Measurements from ENCODE around the gene ARGLU1.
A peak's percentile ranks its signal among the peaks of the same experiment; 100 is the strongest.

ARGLU1 gene

DNA sequence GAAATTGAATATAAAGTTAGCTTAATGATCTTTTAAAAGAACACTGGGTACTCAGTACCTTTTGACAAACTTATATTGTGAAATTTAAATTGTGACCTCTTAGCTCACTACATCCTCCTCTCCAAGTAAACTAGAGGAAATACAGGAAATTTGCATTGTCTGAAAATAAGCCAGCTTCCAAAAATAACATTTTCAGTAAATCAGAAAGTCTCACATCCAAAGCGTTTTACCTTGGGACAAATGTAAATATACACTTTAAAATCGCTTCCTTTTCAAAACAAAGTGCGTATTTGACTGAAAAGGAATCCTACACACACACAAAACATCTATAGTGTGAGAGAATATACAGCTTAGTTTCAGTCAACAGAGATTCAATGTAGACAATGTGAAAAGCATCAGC is 30.4 kb downstream of the ARGLU1 start:
- DNase-seq = no peak

DNA sequence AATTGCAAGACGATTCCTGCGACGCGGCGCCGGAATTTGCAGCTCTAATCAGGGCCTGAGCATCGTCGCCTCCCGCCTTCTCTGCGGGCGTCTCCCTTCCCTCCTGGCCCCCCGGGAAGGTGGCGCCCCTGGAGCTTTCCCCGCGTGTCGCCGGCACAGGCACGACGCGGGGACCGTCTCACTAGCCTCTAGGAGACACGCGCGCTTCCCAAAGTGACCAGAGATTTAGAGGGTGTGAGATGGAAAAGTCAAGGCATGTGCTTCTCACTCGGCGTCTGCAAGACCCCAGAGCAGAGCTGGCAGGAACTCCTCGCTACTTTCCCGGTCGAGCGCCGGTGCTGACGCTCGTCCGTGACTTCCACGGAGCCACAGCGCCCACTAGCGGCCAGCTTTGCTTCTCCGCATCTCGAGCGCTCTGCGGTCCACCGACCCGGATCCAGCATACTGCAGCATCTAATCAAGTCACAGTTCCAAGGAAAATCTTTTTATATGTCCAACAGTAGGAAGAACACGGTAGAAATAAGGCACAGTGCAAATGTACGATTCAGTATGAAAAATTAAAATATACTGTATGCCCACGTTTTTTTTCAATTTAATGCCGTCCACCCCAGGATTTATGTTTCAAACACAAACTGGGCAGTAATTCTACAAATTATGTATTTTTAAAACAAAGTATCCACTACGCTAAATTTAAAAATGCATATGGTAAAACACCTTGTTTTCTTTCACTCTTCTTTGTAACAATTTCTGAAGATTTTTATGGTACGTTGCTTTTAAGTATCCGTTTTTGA is 31.5 kb downstream of the ARGLU1 start:
- peak; percentile 76 for DNase-seq

DNA sequence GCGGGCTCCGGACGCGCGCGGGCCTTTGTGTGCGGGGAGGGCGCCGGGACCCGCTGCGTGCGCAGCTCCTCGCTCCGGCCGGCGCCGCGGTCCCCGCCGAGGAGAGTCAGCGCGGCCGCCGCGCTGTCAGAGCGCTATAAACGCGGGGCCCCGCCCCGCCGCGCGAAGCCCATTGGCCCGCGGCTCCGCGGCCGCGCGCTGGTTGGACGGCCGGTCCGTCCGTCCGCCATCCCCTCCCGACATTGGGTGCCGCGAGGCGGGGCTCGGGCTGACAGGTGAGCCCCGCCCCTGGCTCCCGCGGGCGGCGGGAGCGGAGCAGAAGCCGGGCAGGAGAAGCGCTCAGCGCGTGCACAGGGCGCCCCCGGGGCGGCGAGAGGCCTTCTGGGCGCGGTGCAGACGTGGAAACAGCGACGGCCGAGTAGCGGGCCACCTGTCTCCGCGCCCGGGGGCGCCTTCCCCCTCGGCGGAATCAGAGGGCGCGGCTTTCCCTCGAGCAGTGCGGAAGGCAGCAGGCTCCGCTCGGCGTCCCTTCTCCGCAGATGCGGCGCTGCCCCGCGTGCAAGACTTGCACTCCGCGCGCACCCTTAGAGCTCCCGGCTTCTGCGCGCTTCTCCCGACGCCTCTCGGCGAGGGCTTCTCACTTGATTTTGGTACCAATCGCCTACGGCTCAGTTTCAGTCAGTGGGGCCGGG is 32.2 kb downstream of the ARGLU1 start, which contains the start of gene EFNB2:
Gene EFNB2 (minus strand): TSS at position 111 of the 692 bp plus-strand sequence. CDS start 698 bp downstream, outside the sequence.
- peak; percentile 88 for DNase-seq

DNA sequence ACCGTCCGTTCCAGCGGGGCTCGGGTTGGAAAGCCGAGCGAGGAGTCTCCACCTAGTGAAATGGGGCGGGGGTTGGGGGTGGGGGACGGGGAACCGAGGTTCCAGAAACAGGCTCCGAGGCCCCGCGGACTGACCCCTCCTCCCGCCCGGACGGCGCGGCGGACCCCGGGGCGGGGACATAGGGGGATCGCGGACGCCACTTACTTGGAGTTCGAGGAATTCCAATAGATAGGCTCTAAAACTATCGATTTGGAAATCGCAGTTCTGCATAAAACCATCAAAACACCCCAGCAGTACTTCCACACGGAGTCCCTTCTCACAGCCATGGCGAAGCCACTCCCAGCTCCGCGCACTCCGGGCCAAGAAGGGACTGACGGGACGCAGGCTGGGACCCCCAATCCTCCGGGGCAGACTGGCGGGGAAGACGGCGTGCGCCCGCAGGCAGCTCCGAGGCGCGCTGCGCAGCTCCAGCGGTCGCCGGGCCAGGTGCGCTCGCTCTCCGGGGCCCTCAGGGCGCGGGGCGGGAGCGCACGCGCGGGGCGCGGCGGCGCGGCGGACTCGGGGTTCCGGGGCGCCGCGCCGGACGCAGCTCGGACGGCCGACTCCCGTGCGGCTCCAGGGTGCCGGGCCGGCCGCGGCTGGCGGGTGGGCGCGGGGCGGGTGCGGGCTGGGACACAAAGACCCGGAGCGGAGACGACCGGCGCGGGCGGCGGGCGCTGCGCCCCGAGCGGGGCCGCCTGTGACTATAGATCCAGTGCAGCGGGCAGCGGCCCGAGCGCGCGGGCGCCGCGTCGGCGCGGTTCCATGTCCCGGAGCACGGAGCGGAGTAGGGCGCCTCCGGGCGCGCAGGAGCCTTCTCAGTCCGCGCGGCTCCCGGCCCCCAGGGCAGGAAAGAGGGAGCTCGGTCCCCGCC is 33.0 kb downstream of the ARGLU1 start:
- no peak for DNase-seq

DNA sequence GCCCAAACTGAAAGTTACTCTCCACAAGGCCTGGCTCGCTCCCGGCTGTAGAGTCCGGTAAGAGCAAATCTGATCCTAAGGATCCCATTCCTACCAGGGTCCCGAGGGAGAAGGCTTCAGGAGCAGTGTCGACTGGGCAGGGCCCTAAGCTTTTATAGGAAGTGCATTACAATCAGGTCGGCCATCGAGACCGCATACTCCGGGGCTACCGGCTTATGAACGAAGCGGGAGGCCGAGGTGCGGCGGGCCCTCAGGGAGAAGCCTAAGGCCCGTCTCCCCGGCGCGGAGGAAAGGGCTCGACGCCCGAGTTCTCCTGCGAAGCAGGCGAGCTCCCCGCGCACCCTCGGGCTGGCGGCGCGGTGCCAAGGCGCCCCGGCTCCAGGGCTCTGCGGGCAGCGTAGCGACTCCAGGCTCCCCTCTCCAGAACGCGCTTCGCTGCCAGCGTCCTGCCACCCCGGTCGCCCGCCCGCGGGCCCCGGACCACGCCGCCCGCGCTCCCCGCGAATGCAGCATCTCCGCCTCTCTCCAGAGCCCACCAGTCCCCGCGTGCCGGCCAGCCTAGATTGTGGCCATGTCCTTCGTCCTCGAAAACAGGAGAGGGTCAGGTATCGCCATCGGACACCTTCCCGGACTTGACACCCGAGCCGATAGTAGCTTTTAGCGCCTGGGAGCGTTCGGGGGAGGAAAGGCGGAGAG is 33.8 kb downstream of the ARGLU1 start:
- DNase-seq = no peak

DNA sequence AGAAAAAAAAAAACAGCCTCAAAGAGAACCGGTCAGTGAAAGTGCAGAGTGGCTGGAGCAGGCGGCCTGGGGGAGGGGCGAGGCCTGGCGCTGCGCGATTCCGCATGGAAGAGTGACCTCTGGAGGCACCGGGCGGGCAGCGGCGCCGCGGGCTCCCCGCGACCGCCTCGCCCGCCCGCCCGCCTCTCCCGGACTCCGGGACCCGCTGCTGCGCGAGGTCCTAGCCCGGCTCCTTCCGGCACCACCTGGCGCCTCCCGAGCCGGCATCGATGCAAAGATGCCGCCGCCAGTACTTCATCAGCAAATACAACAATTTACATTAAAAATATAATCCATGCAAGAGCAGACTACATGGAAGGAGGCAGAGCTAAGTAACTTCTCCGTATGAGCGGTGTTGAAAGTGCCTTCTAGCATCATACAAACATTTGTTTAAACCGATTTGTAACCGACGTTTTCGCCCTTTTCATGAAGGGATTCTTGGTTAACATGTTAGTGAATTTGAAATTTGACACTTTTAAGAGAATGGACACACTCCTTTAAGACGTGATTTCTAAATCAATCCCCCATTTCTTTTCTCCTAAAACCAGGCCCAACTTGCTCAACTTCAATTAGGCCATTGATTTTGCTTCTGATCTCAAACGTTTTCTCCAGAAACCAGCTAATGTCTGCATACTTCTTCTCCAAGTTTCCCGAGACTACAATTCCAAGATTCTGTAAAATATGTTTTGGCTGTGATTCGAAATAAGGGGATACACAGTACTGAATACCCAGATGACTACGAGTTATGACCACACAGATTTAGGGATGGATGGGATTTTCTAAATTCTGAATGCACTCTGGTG is 34.6 kb downstream of the ARGLU1 start:
- DNase-seq = no peak

DNA sequence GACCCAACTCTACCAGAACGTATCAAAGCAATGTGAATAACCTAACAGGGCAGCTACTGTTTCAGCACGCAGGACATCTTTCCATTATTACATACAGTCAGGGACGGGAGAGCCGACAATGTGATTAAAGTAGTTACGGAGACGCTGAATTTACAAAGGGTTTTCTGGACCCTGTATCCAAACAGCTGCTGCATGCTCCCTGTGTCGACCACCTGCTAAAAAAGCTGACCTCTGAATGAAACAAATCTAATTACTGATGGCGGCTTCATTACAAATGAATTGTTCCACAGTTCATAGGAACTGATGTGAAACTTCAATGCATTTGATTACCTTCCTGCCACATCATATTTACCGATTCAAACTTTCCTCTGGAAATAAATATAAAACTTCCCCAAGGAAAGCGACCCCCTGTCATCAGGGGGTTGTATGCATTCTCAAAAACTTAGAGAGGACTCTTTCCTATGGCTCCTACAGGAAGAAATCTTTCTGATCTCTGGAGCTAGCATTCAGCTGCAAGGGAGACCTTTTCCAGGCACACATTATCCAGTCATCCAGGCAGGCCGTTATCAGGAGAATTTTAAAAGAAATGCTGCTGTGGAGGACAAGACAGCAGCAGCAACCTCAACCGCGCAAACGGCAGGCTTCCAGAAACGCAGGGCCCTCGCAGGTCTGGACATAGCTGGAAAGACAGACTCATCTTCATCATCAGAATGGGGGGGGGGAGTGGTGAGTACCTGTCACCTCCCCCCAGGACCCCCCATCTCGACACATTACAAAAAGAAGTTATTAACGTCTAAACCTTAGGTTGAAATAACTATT is 35.6 kb downstream of the ARGLU1 start:
- DNase-seq = no peak

DNA sequence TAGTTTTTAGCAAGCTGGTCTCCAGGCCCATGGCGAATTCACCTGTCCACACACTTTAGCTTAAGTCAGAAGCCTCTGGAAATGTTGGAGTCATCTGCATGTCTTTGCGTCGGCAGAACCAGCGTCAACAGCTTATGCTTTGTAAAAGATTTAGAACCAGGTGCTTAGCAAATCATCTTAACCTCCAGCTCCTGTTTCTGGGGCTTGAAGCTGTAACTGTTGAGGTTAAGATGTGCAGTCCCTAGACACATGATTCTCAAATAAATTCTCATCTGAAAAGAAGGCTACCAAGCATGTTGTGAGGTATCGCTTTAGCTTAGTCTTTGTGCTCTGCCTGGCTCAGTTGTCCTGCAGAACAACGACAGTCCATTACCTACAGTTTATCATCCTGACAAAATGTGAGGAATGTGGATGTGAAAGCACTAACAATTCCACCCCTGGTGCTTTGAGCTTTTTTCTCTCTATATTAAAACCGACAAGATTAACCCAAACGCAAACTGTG is 36.9 kb downstream of the ARGLU1 start:
- no peak for DNase-seq

DNA sequence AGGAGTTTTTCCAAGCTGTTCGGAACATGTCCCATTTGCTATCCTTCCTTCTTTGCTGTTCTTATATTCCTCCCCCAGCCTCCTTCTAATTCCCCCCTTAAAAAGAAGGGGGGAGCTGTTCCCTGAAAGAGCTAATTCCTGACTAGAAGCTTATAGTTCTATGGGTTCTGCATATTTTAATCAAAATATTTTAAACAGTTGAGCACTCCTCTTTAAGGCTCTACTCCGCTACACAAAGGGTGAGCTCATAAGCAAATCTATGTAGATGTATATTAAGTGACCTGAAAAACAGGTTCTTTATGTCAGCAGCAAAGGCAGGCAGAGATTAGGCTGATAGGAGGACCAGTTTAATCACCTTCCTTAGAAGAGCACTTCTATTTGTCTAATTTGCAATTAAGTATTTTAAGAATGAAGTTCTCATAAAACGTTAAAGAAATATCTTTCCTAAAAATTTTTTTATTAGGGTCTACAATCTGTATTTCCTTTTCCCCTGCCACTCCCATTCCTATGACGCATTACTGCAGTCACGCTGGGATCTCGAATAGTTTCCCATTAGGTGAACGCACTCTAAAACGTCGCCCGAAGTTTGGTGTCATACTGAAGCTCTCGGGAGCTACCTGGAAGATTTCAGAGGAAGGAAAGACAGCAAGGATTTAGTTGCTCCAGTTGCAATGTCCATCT is 37.6 kb downstream of the ARGLU1 start:
- DNase-seq = no peak

DNA sequence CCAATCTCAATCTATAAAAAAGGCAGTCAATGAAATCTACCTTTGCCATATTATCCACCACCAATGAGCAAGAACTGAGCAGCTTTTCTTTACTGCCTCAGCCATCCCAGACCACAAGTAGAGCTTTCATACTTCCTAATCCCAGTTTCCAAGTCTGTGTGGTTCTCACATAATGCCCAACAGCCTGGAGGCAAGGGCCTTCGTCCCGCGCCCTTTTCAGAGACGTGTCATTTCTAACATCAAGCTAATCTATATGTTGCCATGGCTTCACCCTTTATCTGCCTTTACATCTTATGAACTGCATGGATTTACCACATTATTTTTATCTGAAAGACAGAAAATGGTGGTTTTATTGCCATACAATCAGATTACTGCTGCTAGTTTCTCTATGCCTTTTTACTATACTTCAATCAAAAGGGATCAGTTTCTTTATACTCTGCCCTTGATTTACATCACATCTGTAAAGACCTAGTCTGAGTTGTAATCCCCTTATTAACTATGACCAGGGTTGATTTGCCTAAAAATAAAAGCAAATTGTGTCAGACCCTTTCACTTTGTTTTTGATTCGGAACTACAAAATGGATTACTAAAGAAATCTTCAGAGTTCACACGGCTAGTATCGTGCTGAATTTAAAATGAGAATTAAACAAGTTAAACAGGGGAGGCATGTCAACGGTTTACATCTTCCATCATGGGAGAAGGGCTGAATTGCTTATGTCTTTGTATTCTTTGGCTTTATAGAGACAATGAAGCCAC is 38.3 kb downstream of the ARGLU1 start:
- no peak for DNase-seq

DNA sequence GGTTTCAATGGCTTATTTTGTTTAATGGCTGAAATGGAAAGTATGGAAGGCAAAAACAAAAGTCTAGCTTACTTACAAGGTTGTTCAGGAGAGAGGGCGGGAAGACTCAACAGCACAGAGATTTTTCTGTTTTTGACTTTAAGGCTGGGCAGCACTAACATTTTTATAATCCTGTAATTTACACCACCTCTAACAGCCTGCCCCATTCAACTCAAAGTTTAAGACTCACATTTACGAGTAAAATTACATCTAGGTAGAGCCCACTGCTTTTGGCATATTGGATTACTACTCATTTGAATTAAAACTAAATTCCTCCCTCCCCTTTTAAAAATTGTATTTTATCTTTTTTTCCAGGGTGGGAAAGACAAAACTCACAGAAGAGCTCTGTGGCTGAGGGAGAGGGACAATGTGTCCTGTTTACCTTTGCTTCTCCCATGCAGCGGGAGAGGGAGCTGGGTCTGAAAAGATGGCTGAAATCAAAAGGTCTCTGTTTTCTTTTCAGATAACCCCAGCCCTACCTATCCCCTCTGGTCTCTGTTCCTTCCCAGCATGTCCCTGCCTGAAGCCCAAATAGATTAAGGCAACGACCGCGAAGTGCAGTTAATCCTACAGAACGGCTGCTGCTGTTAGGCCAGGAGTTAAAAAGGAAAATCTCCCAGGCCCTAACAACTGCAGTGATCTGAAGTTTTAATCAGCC is 39.1 kb downstream of the ARGLU1 start:
- DNase-seq = no peak

DNA sequence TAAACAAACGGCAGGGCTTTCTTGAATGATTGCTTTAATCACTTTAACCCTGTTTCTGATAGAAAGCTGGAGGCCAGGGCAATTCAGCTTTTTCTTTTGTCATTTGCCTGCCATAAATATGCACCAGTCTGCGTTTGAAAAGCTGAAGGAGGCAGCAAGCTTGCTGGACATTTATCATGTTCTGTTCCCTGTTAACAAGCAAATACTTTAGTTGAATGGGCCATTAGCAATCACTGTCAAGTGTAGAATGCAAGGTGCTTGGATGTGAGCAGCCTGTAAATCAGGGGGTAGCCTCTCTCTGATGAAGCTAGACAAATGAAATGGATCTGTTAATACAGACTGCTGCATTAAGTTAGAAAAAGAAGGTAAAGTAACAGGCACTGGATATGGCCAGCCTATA is 40.1 kb downstream of the ARGLU1 start:
- DNase-seq = no peak

DNA sequence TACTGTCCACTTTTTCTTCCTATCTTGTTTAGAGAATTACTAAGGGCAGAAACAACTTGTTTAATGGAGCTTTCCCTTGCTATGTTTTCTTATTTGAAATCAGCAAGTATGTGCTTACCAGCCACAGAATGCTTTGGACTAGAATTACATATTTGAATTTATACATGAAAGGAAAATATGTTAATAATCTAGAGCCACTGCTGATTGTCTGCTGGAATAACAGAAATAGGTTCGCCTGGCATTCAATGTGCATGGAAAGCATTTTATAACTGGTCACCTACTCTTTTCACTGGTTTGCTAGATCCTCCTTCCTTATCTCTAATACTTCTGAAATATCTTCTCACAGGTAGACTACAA is 40.5 kb downstream of the ARGLU1 start:
- DNase-seq = no peak

DNA sequence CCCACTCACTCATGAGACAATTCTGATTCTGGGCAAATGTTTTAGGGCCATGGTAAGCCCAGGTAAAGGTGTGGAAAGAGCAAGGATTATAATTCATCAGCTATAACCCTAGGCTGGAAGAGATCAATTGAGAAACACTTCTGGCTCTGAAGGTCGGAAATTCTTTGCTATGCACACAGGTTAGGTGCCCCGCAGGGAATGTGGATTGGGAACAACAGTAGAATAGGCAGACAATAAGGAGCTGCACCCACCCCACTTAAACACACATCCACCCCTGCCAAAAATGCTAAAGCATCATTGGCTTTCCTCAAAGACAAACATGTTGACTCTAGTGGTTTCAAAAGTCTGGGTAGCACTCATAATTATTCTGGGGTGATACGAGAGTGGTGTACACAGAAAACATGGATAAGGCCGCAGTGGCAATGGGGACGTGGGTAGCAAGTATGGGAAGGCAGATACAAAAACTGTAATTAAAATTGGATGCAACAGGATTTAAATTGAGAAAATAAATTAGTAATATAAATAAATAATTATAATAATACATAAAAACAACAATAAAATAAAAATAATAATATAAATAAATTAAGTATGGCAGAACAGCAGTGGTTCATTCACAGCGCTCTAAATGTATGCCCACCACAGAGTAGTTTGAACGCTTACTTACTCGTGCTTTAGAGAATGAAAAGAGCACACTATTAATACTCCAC is 41.0 kb downstream of the ARGLU1 start:
- DNase-seq = no peak

DNA sequence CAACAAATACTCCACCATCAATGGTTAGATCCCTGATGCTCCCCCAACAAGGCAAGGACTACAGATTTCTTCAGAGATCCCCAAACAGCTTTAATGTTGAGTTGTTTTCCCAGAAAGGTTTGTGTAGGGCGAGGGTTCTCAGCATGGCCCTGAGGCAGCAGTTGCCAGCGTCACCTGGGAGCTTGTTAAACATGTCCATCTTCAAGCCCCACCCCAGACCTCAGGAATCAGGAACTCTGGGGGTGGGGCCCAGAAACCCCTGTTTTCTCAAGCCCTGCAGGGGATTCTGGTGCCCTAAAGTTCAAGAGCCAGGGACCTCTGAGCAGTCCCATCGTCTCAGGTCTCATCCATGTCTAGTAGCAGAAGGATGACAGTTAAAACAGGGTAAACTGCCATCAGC is 42.1 kb downstream of the ARGLU1 start:
- no peak for DNase-seq

DNA sequence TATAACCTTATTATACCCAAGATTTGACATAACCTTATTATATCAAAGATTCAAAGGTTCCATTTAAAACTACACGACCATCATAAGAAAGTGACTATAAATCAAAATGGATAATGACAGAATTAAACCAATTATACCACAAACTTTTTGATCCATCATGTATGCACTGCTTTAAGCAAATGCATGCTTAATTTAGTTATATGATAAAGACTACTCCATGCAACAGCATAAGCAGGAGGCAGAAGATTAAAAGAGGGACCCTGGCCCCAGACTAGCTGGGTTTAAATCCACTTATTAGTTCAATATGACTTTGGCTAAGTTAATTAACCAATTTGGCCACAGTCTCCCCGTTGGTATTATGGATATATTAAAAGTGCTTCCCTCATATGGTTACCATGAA is 43.8 kb downstream of the ARGLU1 start:
- DNase-seq = no peak

DNA sequence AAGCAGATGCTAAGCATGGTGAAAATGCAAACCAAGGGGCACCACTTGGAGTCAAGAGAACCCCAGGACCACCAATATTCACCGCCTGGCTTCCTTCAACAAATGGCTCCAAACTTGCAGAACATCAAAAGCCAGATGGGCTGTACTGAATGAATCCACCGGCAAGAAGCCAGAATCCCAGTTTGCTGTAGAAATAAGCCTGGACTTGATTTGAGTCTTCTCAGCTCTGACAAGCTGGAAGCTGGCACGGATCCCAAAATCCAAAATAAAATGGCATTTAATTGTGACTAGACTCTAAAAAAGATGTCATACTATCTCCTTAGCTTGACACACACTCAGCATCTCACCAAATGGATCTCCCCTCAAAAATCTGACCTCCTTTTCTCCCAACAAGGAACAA is 44.4 kb downstream of the ARGLU1 start:
- no peak for DNase-seq

DNA sequence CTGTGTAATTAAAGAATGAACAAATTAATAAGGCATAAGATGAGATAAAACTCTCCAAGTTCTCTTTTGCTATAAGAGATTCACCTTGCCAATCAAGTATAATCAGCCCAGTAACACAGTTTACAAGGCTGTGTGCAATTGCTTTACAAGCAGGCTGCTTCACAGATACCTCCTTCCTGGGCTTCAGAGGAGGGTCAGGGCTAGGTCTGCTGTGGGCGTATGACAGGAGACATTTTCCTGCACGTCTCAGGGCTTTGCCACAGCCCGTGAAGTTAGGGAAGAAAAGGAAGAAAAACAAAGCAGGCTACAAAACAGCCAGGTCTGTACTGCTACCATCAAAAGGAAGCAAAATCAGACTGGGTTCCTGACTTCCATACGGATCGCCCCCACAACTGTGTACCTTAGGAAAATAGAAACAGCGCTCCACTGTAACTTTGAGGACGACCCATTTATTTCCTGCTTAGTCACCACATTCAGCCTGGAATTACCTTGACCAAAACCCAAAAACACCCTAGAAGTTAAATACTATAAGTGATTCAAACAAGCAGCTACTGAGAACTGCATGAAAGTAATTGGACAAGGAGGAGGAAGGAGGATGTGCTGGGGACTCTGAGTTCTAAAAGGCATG is 44.9 kb downstream of the ARGLU1 start:
- DNase-seq = no peak
